Measurements from ENCODE around the gene MACF1.
A peak's percentile ranks its signal among the peaks of the same experiment; 100 is the strongest.
"Not testable (repeated sequence)": the region's sequence is repeated elsewhere in the genome, so short reads cannot be mapped to it uniquely, and the experiment has no call there.

MACF1 gene

GRCh38 chr1:39489567-39490239 is 285.2 kb downstream of the MACF1 start:
- DNase-seq (ENCODE audit: low read depth), result no peak
- H3K4me3 ChIP-seq (ENCODE audit: low read depth, low read length), result no peak overlapping the region
- TF ChIP-seq MAX (IDR thresholded peaks at IDR 0.05; ENCODE audit: low read depth, low read length) (no peak), CTCF (IDR thresholded peaks at IDR 0.05; ENCODE audit: low read depth, low read length) (no peak), POLR2A (IDR thresholded peaks at IDR 0.05; ENCODE audit: extremely low read depth, insufficient read length) (no peak), MYC (IDR thresholded peaks at IDR 0.05; ENCODE audit: low read depth, low read length) (no peak)

GRCh38 chr1:39490596-39491145 is 286.2 kb downstream of the MACF1 start:
- no peak overlapping the region for H3K4me3 ChIP-seq (ENCODE audit: low read depth, low read length)
- no peak for TF ChIP-seq MAX (IDR thresholded peaks at IDR 0.05; ENCODE audit: low read depth, low read length)
- TF ChIP-seq CTCF (IDR thresholded peaks at IDR 0.05; ENCODE audit: low read depth, low read length), result no peak
- no peak for TF ChIP-seq POLR2A (IDR thresholded peaks at IDR 0.05; ENCODE audit: extremely low read depth, insufficient read length)
- no peak for TF ChIP-seq MYC (IDR thresholded peaks at IDR 0.05; ENCODE audit: low read depth, low read length)
- DNase-seq (ENCODE audit: low read depth), result no peak

GRCh38 chr1:39491146-39491921 is 286.8 kb downstream of the MACF1 start, which contains the start of gene BMP8A:
Gene BMP8A, plus strand, starts transcription at chr1:39491636. Its CDS starts 356 bp downstream, at chr1:39491992.
- TF ChIP-seq CTCF (IDR thresholded peaks at IDR 0.05; ENCODE audit: low read depth, low read length) (no peak), POLR2A (IDR thresholded peaks at IDR 0.05; ENCODE audit: extremely low read depth, insufficient read length) (no peak), MYC (IDR thresholded peaks at IDR 0.05; ENCODE audit: low read depth, low read length) (no peak), MAX (IDR thresholded peaks at IDR 0.05; ENCODE audit: low read depth, low read length) (no peak)
- H3K4me3 ChIP-seq (ENCODE audit: low read depth, low read length), result no peak within 1 kb of the TSS
- DNase-seq (ENCODE audit: low read depth), result peak; percentile 62

- H3K4me3 ChIP-seq (ENCODE audit: low read depth, low read length); DNase-seq (ENCODE audit: low read depth): not testable (repeated sequence)
These were observed 287.9 kb downstream of the MACF1 start for GRCh38 chr1:39492118-39493042.

- DNase-seq (ENCODE audit: low read depth), result not testable (repeated sequence)
These were observed 288.7 kb downstream of the MACF1 start for GRCh38 chr1:39493043-39493810.

GRCh38 chr1:39494671-39495410 is 290.3 kb downstream of the MACF1 start:
- TF ChIP-seq CTCF (IDR thresholded peaks at IDR 0.05; ENCODE audit: low read depth, low read length) (no peak), MAX (IDR thresholded peaks at IDR 0.05; ENCODE audit: low read depth, low read length) (no peak), MYC (IDR thresholded peaks at IDR 0.05; ENCODE audit: low read depth, low read length) (no peak), POLR2A (IDR thresholded peaks at IDR 0.05; ENCODE audit: extremely low read depth, insufficient read length) (no peak)
- H3K4me3 ChIP-seq (ENCODE audit: low read depth, low read length), result no peak overlapping the region
- no peak for DNase-seq (ENCODE audit: low read depth)

More at GRCh38 chr1:39493043-39493810, 288.7 kb downstream of the MACF1 start:
- H3K4me3 ChIP-seq (ENCODE audit: low read depth, low read length), result not testable (repeated sequence)

GRCh38 chr1:39496520-39496919 is 292.0 kb downstream of the MACF1 start:
- H3K4me3 ChIP-seq (ENCODE audit: low read depth, low read length); DNase-seq (ENCODE audit: low read depth): not testable (repeated sequence)

Measured in NB4 (cell line).